ENCODE measurements around the gene MMS19. TPM values are rescaled to one million over a fixed set of nuclear protein-coding genes. Genes with fewer than 3 reads are reported as not detected.

Gene MMS19
- total RNA-seq, 1 donor from 2014 or later = 127 TPM

DNA sequence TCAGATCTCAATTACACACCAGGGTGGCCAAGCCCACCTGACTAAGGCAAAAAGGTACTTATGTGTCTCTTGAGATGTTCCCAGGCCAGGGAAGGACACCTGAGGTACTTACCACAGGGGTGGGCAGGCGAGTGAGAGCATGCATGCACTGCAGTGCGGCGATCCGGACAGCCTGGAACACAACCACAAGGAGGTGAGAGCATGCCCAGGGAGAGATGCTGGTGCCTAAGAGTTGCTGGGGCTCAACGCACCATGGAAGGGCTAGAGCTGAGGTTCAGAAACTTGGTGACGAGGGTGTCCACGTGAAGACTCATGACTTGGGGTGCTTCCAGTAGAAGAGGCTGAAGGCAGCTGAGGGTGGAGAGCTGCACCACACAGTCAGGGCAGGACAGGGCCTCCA is 39.1 kb downstream of the MMS19 start:
- Mint-ChIP-seq H3K27me3 (ENCODE audit: unreplicated experiment) (peaks cover 11% of the 10 kb centered on the region), H3K27ac (ENCODE audit: unreplicated experiment) (no peak overlapping the region), H3K4me1 (ENCODE audit: unreplicated experiment) (no peaks in the 10 kb centered on the region), H3K9me3 (ENCODE audit: unreplicated experiment) (no peaks in the 10 kb centered on the region), H3K4me3 (ENCODE audit: unreplicated experiment) (no peak overlapping the region), H3K36me3 (ENCODE audit: low read depth, unreplicated experiment) (peaks cover 68% of the 10 kb centered on the region)
- TF ChIP-seq, protein P1, sequence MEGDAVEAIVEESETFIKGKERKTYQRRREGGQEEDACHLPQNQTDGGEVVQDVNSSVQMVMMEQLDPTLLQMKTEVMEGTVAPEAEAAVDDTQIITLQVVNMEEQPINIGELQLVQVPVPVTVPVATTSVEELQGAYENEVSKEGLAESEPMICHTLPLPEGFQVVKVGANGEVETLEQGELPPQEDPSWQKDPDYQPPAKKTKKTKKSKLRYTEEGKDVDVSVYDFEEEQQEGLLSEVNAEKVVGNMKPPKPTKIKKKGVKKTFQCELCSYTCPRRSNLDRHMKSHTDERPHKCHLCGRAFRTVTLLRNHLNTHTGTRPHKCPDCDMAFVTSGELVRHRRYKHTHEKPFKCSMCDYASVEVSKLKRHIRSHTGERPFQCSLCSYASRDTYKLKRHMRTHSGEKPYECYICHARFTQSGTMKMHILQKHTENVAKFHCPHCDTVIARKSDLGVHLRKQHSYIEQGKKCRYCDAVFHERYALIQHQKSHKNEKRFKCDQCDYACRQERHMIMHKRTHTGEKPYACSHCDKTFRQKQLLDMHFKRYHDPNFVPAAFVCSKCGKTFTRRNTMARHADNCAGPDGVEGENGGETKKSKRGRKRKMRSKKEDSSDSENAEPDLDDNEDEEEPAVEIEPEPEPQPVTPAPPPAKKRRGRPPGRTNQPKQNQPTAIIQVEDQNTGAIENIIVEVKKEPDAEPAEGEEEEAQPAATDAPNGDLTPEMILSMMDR (IDR thresholded peaks at IDR 0.05; ENCODE audit: unreplicated experiment) = no peak
- no peak for DNase-seq (ENCODE audit: low spot score)

DNA sequence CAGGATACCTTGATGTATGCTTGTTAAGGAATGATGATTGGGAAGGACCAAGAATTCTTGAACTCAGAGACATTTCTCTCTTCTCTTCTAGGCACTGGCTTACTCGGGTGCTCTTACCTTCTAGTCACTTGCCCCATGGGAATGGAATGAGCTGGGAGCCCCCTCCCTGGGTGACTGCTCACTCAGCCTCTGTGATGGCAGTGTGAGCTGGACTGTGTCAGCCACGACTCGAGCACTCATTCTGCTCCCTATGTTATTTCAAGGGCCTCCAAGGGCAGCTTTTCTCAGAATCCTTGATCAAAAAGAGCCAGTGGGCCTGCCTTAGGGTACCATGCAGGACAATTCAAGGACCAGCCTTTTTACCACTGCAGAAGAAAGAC is 41.5 kb downstream of the MMS19 start:
- no peak overlapping the region for H3K4me3 Mint-ChIP-seq (ENCODE audit: unreplicated experiment)
- H3K27ac Mint-ChIP-seq (ENCODE audit: unreplicated experiment) = no peak overlapping the region
- DNase-seq (ENCODE audit: low spot score) = no peak
- H3K36me3 Mint-ChIP-seq (ENCODE audit: low read depth, unreplicated experiment) = peaks cover 77% of the 10 kb centered on the region
- no peaks in the 10 kb centered on the region for H3K9me3 Mint-ChIP-seq (ENCODE audit: unreplicated experiment)
- no peaks in the 10 kb centered on the region for H3K4me1 Mint-ChIP-seq (ENCODE audit: unreplicated experiment)
- peaks cover 14% of the 10 kb centered on the region for H3K27me3 Mint-ChIP-seq (ENCODE audit: unreplicated experiment)
- TF ChIP-seq, protein P1 (IDR thresholded peaks at IDR 0.05; ENCODE audit: unreplicated experiment) = no peak

DNA sequence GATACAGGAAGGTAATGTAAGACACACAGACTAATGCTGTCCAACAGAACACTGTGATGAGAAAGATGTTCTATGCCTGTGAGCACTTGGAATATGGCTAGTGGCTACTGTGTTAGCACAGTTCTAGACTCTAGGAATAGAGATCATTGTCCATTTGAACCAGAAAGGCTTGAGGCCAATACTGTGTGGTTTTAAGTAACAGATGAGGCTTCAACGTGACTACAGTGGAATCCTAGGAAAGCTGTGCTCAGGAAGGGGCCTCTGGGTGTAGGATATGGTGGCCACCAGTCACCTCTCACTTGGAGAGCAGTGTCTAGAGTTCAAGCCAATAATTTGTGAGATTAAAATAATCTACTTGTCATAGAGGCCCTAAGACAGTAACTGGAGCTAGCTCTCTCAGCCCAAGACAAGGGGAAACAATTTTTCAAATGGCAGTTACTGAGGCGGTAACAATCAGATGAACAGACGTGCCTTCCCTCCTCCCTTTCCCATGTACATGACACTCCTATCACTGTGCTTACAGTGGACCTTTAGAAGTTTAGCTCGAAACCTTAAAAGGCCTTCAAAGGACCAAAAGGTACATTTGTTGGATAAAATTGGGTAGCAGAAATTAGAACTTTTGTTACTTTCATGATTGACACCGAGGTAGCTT is 42.1 kb downstream of the MMS19 start:
- TF ChIP-seq, protein P1 (IDR thresholded peaks at IDR 0.05; ENCODE audit: unreplicated experiment) = no peak
- H3K9me3 Mint-ChIP-seq (ENCODE audit: unreplicated experiment) = no peaks in the 10 kb centered on the region
- H3K4me1 Mint-ChIP-seq (ENCODE audit: unreplicated experiment) = no peaks in the 10 kb centered on the region
- H3K4me3 Mint-ChIP-seq (ENCODE audit: unreplicated experiment) = peak overlapping the region; percentile 37
- H3K27me3 Mint-ChIP-seq (ENCODE audit: unreplicated experiment) = peaks cover 15% of the 10 kb centered on the region
- DNase-seq (ENCODE audit: low spot score) = no peak
- H3K36me3 Mint-ChIP-seq (ENCODE audit: low read depth, unreplicated experiment) = peaks cover 73% of the 10 kb centered on the region
- no peak overlapping the region for H3K27ac Mint-ChIP-seq (ENCODE audit: unreplicated experiment)

DNA sequence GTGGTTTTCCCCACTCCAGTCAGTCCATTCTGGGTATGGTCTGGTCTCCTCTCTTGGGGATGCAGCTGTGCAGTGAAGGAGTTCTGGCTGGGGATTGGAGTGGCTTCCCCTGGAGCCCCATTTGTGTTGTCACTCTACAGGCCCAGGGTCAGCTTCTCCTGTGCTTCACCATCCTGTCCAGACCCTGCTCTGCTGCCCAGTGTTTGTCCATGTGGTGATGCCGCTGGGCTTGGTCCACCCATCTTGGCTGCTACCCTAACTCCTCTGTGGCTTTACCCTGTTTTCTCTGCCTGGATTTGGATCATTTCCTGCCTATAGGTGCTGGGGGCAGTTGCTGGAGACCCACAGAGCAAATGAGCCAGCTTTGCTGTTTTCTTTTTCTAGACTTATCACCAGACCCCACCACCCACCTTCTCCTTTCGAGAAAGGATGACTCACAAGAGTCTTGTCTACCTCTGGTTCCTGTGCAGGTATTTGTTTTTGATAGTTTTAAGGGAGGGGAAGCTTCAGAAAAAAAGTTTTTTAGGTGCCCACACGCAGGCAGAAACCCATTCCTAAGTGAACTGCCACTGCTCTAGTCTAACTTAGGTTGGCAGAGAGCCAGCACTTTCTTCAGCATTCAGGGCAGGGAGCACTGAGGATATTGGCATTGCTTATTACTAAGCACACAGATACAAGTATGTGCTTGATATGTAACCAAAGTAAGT is 43.7 kb downstream of the MMS19 start:
- peaks cover 8% of the 10 kb centered on the region for H3K4me1 Mint-ChIP-seq (ENCODE audit: unreplicated experiment)
- no peak overlapping the region for H3K27ac Mint-ChIP-seq (ENCODE audit: unreplicated experiment)
- TF ChIP-seq, protein P1 (IDR thresholded peaks at IDR 0.05; ENCODE audit: unreplicated experiment) = no peak
- DNase-seq (ENCODE audit: low spot score) = no peak
- no peak overlapping the region for H3K4me3 Mint-ChIP-seq (ENCODE audit: unreplicated experiment)
- H3K9me3 Mint-ChIP-seq (ENCODE audit: unreplicated experiment) = no peaks in the 10 kb centered on the region
- H3K36me3 Mint-ChIP-seq (ENCODE audit: low read depth, unreplicated experiment) = peaks cover 60% of the 10 kb centered on the region
- H3K27me3 Mint-ChIP-seq (ENCODE audit: unreplicated experiment) = peaks cover 13% of the 10 kb centered on the region

DNA sequence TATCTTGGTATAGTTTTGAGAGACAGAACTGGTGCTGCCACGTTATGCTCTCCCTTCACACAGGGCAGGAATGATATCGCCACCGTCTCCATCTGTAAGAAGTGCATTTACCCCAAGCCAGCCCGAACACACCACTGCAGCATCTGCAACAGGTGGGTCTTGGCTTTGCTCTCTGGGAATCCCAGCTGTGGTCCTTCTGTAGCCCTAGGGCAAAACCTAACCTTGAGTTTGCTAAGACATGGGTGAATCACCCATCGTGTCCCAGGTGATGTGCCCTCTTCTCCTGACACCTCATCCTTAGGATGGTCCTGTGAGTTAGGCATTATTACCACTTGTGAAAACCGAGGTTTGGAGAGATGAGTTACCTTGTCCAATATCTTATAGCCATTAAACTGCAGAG is 45.9 kb downstream of the MMS19 start:
- peak overlapping the region; percentile 30 for H3K27ac Mint-ChIP-seq (ENCODE audit: unreplicated experiment)
- H3K9me3 Mint-ChIP-seq (ENCODE audit: unreplicated experiment) = no peaks in the 10 kb centered on the region
- H3K36me3 Mint-ChIP-seq (ENCODE audit: low read depth, unreplicated experiment) = peaks cover 44% of the 10 kb centered on the region
- peaks cover 13% of the 10 kb centered on the region for H3K4me1 Mint-ChIP-seq (ENCODE audit: unreplicated experiment)
- peak overlapping the region; percentile 29 for H3K4me3 Mint-ChIP-seq (ENCODE audit: unreplicated experiment)
- TF ChIP-seq, protein P1 (IDR thresholded peaks at IDR 0.05; ENCODE audit: unreplicated experiment) = no peak
- no peak for DNase-seq (ENCODE audit: low spot score)
- H3K27me3 Mint-ChIP-seq (ENCODE audit: unreplicated experiment) = peaks cover 13% of the 10 kb centered on the region

Measured in endothelial cell (in vitro differentiated cells).